H9 (cell line): ENCODE data around the gene CCDC30. TPM values are rescaled to one million over a fixed set of nuclear protein-coding genes. Genes with fewer than 3 reads are reported as not detected.

Experiments used
- DNase-seq: peaks from one replicate; pipeline ENCODE4 v3.0.0-alpha.2; 2017
- H2AFZ ChIP-seq: one replicate; pipeline ENCODE4 v1.6.1; 2013; ENCODE audit warnings: mild to moderate bottlenecking, low read length, control low read depth, moderate library complexity
- H2AK5ac ChIP-seq: 2 replicates; pipeline ENCODE4 v1.6.1; 2013; ENCODE audit warnings: low read length, control low read depth, mixed read lengths; ENCODE audit not compliant: insufficient read length
- H2BK120ac ChIP-seq: one replicate; pipeline ENCODE4 v1.6.1; 2013; ENCODE audit warnings: low read depth, mild to moderate bottlenecking, low read length, control low read depth, inconsistent platforms; ENCODE audit not compliant: poor library complexity, severe bottlenecking
- H2BK12ac ChIP-seq: 2 replicates; pipeline ENCODE4 v1.6.1; 2013; ENCODE audit warnings: low read length, control low read depth, mixed read lengths, low read depth; ENCODE audit not compliant: insufficient read length
- H2BK15ac ChIP-seq: 2 replicates; pipeline ENCODE4 v1.6.1; 2013; ENCODE audit warnings: low read depth, low read length, control low read depth
- H2BK20ac ChIP-seq: one replicate; pipeline ENCODE4 v1.6.1; 2013; ENCODE audit warnings: low read depth, mild to moderate bottlenecking, low read length, control low read depth, inconsistent platforms; ENCODE audit not compliant: poor library complexity, severe bottlenecking
- H2BK5ac ChIP-seq: 2 replicates; pipeline ENCODE4 v1.6.1; 2013; ENCODE audit warnings: low read length, control low read depth, mixed read lengths; ENCODE audit not compliant: insufficient read length
- H3K14ac ChIP-seq: 2 replicates; pipeline ENCODE4 v1.6.1; 2013; ENCODE audit warnings: low read length, control low read depth; ENCODE audit not compliant: insufficient read depth
- H3K18ac ChIP-seq: 2 replicates; pipeline ENCODE4 v1.6.1; 2013; ENCODE audit warnings: low read depth, mild to moderate bottlenecking, mixed read lengths, low read length, control low read depth; ENCODE audit not compliant: insufficient read length
- H3K23ac ChIP-seq: 2 replicates; pipeline ENCODE4 v1.6.1; 2013; ENCODE audit warnings: low read length, control low read depth, mixed read lengths, low read depth; ENCODE audit not compliant: insufficient read length
- H3K23me2 ChIP-seq: 2 replicates; pipeline ENCODE4 v1.6.1; 2013; ENCODE audit warnings: low read depth, mild to moderate bottlenecking, mixed read lengths, low read length, control low read depth; ENCODE audit not compliant: insufficient read length, poor library complexity, severe bottlenecking
- H3K27ac ChIP-seq: 2 replicates; pipeline ENCODE4 v1.5.1; 2013; ENCODE audit warnings: low read length, control low read depth, mixed read lengths, low read depth; ENCODE audit not compliant: insufficient read length
- H3K27me3 ChIP-seq: 2 replicates; pipeline ENCODE4 v1.6.1; 2013; ENCODE audit warnings: low read length, control low read depth, inconsistent platforms; ENCODE audit not compliant: insufficient read depth
- H3K4ac ChIP-seq: 2 replicates; pipeline ENCODE4 v1.6.1; 2013; ENCODE audit warnings: low read depth, mild to moderate bottlenecking, control low read depth, inconsistent platforms, low read length, moderate library complexity
- H3K4me1 ChIP-seq: 2 replicates; pipeline ENCODE4 v1.6.1; 2013; ENCODE audit warnings: low read length, control low read depth, inconsistent platforms; ENCODE audit not compliant: insufficient read depth
- H3K4me2 ChIP-seq: 2 replicates; pipeline ENCODE4 v1.6.1; 2013; ENCODE audit warnings: low read length, control low read depth, mixed read lengths; ENCODE audit not compliant: insufficient read length, insufficient read depth
- H3K56ac ChIP-seq: 2 replicates; pipeline ENCODE4 v1.6.1; 2013; ENCODE audit warnings: low read depth, mild to moderate bottlenecking, mixed read lengths, low read length, control low read depth; ENCODE audit not compliant: insufficient read length
- H3K79me1 ChIP-seq: 2 replicates; pipeline ENCODE4 v1.6.1; 2013; ENCODE audit warnings: low read depth, mild to moderate bottlenecking, moderate library complexity, low read length, control low read depth, inconsistent platforms; ENCODE audit not compliant: insufficient read depth, poor library complexity, severe bottlenecking
- H3K79me2 ChIP-seq: 2 replicates; pipeline ENCODE4 v1.6.1; 2013; ENCODE audit warnings: low read length, control low read depth, inconsistent platforms; ENCODE audit not compliant: insufficient read depth
- H3K9ac ChIP-seq: 2 replicates; pipeline ENCODE4 v1.6.1; 2013; ENCODE audit warnings: low read length, control low read depth, mixed read lengths; ENCODE audit not compliant: insufficient read length; ENCODE audit errors: extremely low read depth
- H3K9me3 ChIP-seq: one replicate; pipeline ENCODE4 v1.6.1; 2013; ENCODE audit warnings: low read depth, low read length, inconsistent platforms; ENCODE audit not compliant: control insufficient read depth
- H3T11ph ChIP-seq: one replicate; pipeline ENCODE4 v1.6.1; 2013; ENCODE audit warnings: mild to moderate bottlenecking, low read length, control low read depth, inconsistent platforms
- H4K20me1 ChIP-seq: one replicate; pipeline ENCODE4 v1.6.1; 2013; ENCODE audit not compliant: control insufficient read depth, insufficient read length, insufficient read depth
- H4K5ac ChIP-seq: 2 replicates; pipeline ENCODE4 v1.6.1; 2013; ENCODE audit warnings: low read depth, mild to moderate bottlenecking, mixed read lengths, low read length, control low read depth; ENCODE audit not compliant: insufficient read length
- H4K8ac ChIP-seq: replicated peaks from 2 replicates; pipeline ENCODE4 v1.6.1; 2013; ENCODE audit warnings: low read length, control low read depth, mixed read lengths, low read depth; ENCODE audit not compliant: insufficient read length
- H4K91ac ChIP-seq: 2 replicates; pipeline ENCODE4 v1.6.1; 2013; ENCODE audit warnings: low read depth, mild to moderate bottlenecking, moderate library complexity, mixed read lengths, low read length, control low read depth; ENCODE audit not compliant: insufficient read length
- H3K27ac Mint-ChIP-seq, 3 experiments: 2 replicates in 2 of 3; 3 replicates in 1 of 3; pipeline ENCODE4 v1.8.0; 2020 to 2021; ENCODE audit warnings: mixed read lengths in 3 of 3, mild to moderate bottlenecking in 1 of 3, moderate library complexity in 1 of 3
- H3K27me3 Mint-ChIP-seq: 2 replicates; pipeline ENCODE4 v1.8.0; 2021; ENCODE audit warnings: low read depth, mild to moderate bottlenecking, moderate library complexity, mixed read lengths
- H3K36me3 Mint-ChIP-seq, 3 experiments: 2 replicates in 2 of 3; 3 replicates in 1 of 3; pipeline ENCODE4 v1.8.0; 2020 to 2021; ENCODE audit warnings: low read depth in 3 of 3, mixed read lengths in 3 of 3; ENCODE audit not compliant: insufficient read depth in 1 of 3
- H3K4me1 Mint-ChIP-seq, 2 experiments: 2 replicates each; pipeline ENCODE4 v1.8.0; 2020; ENCODE audit warnings: mixed read lengths in 2 of 2
- H3K4me3 Mint-ChIP-seq, 2 experiments: 2 replicates in 1 of 2; 3 replicates in 1 of 2; pipeline ENCODE4 v1.8.0; 2020 to 2021; ENCODE audit warnings: mild to moderate bottlenecking in 2 of 2, mixed read lengths in 2 of 2, moderate library complexity in 1 of 2
- H3K9me3 Mint-ChIP-seq, 2 experiments: 2 replicates in 1 of 2; 3 replicates in 1 of 2; pipeline ENCODE4 v1.8.0; 2020; ENCODE audit warnings: mild to moderate bottlenecking in 2 of 2, mixed read lengths in 2 of 2, moderate library complexity in 1 of 2
- whole genome bisulfite sequencing: extraction: QIAGEN DNeasy Blood & Tissue Kit; methylation state at CpG from one replicate; pipeline ENCODE4 v1.1.7; 2013; ENCODE audit warnings: missing lambda C conversion rate, low lambda C conversion rate, mixed read lengths; ENCODE audit not compliant: insufficient read length; ENCODE audit errors: extremely low coverage; 5-methylcytosine and 5-hydroxymethylcytosine counted together
- total RNA-seq: library from RNA; stranded (reverse); gene quantifications from 2 replicates; pipeline ENCODE4 v1.2.1, GENCODE V29; 2021
- TF ChIP-seq, protein P1 (sequence below): fragments of 200-600 bp; sonication (generic); conservative IDR thresholded peaks from 3 replicates; pipeline ENCODE4 v1.8.0; 2021; ENCODE audit warnings: antibody characterized with exemption, mild to moderate bottlenecking

The CCDC30 gene
- total RNA-seq, 1 experiment from 2014 or later = 1.8 TPM

DNA sequence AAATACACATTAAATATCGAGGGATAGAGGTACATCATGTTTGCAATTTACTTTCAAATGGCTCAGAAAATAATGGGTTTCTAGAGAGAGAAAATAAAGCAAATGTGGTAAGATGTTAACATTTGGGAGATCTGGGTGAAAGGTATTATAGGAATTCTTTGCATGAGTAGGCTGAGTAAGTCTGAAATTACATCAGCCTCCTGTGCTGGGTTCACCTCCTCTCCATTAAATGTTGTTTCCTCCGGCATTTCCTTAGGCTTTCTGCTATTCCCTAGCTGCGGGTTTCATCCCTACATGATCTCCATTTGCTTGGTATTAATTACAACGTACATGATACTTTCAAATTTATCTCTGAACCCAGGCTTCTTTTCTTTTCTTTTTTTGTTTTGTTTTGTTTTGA lies 38.9 kb upstream of the CCDC30 start:
- no peak overlapping the region for H3K27ac Mint-ChIP-seq
- no peak overlapping the region for H4K91ac ChIP-seq
- no peaks in the 10 kb centered on the region for H3K79me2 ChIP-seq
- H3T11ph ChIP-seq = no peak overlapping the region
- peaks cover 2% of the 10 kb centered on the region; the same call in 1 of the 2 replicates for H3K27me3 Mint-ChIP-seq
- H2AK5ac ChIP-seq = no peak overlapping the region
- no peak overlapping the region for H3K4me3 Mint-ChIP-seq
- H3K23me2 ChIP-seq = no peaks in the 10 kb centered on the region
- H3K36me3 Mint-ChIP-seq = no peaks in the 10 kb centered on the region
- no peaks in the 10 kb centered on the region for H3K9me3 ChIP-seq
- H3K27me3 ChIP-seq = no peaks in the 10 kb centered on the region
- H3K14ac ChIP-seq = no peak overlapping the region
- no peaks in the 10 kb centered on the region for H3K9me3 Mint-ChIP-seq
- no peak overlapping the region for H2BK20ac ChIP-seq
- no peak overlapping the region for H2BK12ac ChIP-seq
- TF ChIP-seq, protein P1, sequence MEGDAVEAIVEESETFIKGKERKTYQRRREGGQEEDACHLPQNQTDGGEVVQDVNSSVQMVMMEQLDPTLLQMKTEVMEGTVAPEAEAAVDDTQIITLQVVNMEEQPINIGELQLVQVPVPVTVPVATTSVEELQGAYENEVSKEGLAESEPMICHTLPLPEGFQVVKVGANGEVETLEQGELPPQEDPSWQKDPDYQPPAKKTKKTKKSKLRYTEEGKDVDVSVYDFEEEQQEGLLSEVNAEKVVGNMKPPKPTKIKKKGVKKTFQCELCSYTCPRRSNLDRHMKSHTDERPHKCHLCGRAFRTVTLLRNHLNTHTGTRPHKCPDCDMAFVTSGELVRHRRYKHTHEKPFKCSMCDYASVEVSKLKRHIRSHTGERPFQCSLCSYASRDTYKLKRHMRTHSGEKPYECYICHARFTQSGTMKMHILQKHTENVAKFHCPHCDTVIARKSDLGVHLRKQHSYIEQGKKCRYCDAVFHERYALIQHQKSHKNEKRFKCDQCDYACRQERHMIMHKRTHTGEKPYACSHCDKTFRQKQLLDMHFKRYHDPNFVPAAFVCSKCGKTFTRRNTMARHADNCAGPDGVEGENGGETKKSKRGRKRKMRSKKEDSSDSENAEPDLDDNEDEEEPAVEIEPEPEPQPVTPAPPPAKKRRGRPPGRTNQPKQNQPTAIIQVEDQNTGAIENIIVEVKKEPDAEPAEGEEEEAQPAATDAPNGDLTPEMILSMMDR = no peak
- H2BK120ac ChIP-seq = no peak overlapping the region
- H3K23ac ChIP-seq = no peak overlapping the region
- no peak overlapping the region for H2BK5ac ChIP-seq
- no peaks in the 10 kb centered on the region for H3K79me1 ChIP-seq
- H2AFZ ChIP-seq = no peak overlapping the region
- no peak overlapping the region for H3K9ac ChIP-seq
- H3K4ac ChIP-seq = no peak overlapping the region
- H3K27ac ChIP-seq = no peak overlapping the region
- H4K20me1 ChIP-seq = no peaks in the 10 kb centered on the region
- no peak overlapping the region for H3K18ac ChIP-seq
- H3K4me1 ChIP-seq = peaks cover 2% of the 10 kb centered on the region; the same call in 1 of the 2 replicates
- no peak overlapping the region for H4K5ac ChIP-seq
- no peak overlapping the region for H2BK15ac ChIP-seq
- H3K4me2 ChIP-seq = no peak overlapping the region
- H3K4me1 Mint-ChIP-seq = peaks cover 22% of the 10 kb centered on the region in 2 experiments
- H3K56ac ChIP-seq = no peak overlapping the region
- no CpG with 5 or more reads among the region's 4 CpGs for WGBS
- DNase-seq = no peak
- no peak overlapping the region for H4K8ac ChIP-seq
